ENCODE measurements around the gene SYMPK. TPM values are rescaled to one million over a fixed set of nuclear protein-coding genes. Genes with fewer than 3 reads are reported as not detected.

SYMPK gene
- total and polyA plus RNA-seq, 2 donors from 2014 or later: 61.5 to 77.4 TPM

DNA sequence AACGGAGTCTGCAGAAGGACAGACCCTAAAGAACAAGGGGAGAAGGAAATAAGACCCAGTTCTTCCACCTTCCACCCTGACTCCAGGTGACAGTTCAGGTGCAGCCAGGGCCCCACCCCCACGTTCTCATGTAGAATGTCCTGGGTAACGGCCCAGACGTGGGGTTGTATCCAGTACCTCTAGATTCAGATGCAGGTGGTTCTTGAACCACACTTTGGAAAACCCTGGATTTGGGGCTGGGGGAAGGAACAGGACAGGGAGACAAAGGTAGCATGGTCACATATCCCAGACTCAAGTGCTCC lies 82.8 kb downstream of the SYMPK start:
- DNase-seq (peak in 1 of 5 donors; percentile 64), FAIRE-seq (no peak)
- Histone ChIP-seq H3K4me3 (ENCODE audit: low read length in 3 of 3) (peak overlapping the region in 1 of 3 donors; percentile 8), H3K27me3 (ENCODE audit: control insufficient read depth, insufficient read depth, low read length) (no peaks in the 10 kb centered on the region), H3K9ac (ENCODE audit: low read length in 3 of 3) (peak overlapping the region in 1 of 3 donors; percentile 13), H3K4me1 (ENCODE audit: control insufficient read depth in 2 of 3, insufficient read depth in 2 of 3, low read depth in 1 of 3, low read length in 3 of 3) (peaks cover 0 to 24% (median 0%) of the 10 kb centered on the region in 3 donors), H3K27ac (ENCODE audit: low read depth in 2 of 2, low read length in 2 of 2) (no peak overlapping the region), H3K9me3 (ENCODE audit: control insufficient read depth in 2 of 3, insufficient read depth in 1 of 3, low read length in 3 of 3) (no peaks in the 10 kb centered on the region), H3K36me3 (ENCODE audit: control insufficient read depth in 2 of 3, insufficient read depth in 3 of 3, low read length in 3 of 3) (peaks cover 0 to 5% (median 0%) of the 10 kb centered on the region in 3 donors)
- intact Hi-C loops (cut with DNase I): no loop called here
- TF ChIP-seq, protein P1, sequence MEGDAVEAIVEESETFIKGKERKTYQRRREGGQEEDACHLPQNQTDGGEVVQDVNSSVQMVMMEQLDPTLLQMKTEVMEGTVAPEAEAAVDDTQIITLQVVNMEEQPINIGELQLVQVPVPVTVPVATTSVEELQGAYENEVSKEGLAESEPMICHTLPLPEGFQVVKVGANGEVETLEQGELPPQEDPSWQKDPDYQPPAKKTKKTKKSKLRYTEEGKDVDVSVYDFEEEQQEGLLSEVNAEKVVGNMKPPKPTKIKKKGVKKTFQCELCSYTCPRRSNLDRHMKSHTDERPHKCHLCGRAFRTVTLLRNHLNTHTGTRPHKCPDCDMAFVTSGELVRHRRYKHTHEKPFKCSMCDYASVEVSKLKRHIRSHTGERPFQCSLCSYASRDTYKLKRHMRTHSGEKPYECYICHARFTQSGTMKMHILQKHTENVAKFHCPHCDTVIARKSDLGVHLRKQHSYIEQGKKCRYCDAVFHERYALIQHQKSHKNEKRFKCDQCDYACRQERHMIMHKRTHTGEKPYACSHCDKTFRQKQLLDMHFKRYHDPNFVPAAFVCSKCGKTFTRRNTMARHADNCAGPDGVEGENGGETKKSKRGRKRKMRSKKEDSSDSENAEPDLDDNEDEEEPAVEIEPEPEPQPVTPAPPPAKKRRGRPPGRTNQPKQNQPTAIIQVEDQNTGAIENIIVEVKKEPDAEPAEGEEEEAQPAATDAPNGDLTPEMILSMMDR (IDR thresholded peaks at IDR 0.05; ENCODE audit: borderline replicate concordance, extremely low read depth, insufficient read depth): no peak

DNA sequence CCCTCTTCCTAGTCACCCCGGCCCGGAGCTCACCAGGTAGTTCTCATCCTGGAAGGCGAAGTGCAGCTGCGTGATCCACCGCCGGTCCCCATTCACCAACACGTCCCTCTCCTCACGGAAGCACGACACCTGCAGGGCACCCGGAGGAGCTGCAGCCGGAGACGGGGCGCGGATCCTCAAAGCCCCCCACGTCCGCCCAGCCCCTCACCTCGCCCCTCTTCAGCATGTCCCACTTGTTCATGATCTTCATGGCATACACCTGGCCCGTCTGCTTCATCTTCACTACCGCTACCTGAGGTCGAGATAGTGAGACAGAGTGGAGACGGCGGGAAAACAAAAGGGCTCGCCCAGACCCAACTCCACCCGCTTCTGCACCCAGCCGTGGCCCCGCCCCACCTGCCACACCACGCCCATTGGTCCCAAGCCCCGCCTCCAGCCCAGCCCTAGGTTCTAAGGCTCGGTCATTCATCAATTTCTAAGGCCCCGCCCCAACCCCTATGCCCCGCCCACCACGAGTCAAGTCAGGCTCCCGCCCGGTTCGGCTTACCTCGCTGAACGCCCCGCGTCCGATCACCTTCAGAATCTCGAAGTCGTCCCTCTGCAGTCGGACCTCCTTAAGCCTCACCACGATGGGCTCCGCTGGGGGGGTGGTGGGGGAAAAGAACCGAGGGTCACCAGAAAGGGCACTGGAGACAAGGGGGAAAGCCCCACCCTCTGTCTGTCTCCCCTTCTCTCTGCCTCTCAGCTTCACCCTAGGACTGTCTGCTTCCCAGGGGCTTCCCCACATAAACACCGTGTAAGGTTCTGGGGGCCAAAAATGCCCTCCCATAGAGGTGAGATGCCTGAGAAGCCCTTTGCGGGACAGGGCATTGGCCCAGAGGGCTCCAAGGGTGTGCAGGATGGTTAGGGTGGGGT lies 83.5 kb downstream of the SYMPK start:
- FAIRE-seq (no peak), DNase-seq (peak; percentile 93 to 97 (median 95))
- Histone ChIP-seq H3K9ac (ENCODE audit: low read length in 3 of 3) (peak overlapping the region in 1 of 3 donors; percentile 13), H3K27me3 (ENCODE audit: control insufficient read depth, insufficient read depth, low read length) (no peaks in the 10 kb centered on the region), H3K27ac (ENCODE audit: low read depth in 2 of 2, low read length in 2 of 2) (no peak overlapping the region), H3K9me3 (ENCODE audit: control insufficient read depth in 2 of 3, insufficient read depth in 1 of 3, low read length in 3 of 3) (no peaks in the 10 kb centered on the region), H3K4me1 (ENCODE audit: control insufficient read depth in 2 of 3, insufficient read depth in 2 of 3, low read depth in 1 of 3, low read length in 3 of 3) (peaks cover 0 to 27% (median 0%) of the 10 kb centered on the region in 3 donors), H3K4me3 (ENCODE audit: low read length in 3 of 3) (peak overlapping the region in 2 of 3 donors; percentile 16 to 46), H3K36me3 (ENCODE audit: control insufficient read depth in 2 of 3, insufficient read depth in 3 of 3, low read length in 3 of 3) (peaks cover 0 to 5% (median 0%) of the 10 kb centered on the region in 3 donors)
- intact Hi-C loops (cut with DNase I): no loop called here
- TF ChIP-seq, protein P1 (IDR thresholded peaks at IDR 0.05; ENCODE audit: borderline replicate concordance, extremely low read depth, insufficient read depth): peak; percentile 45

- Histone ChIP-seq H3K27ac (ENCODE audit: low read depth in 2 of 2, low read length in 2 of 2) (no peak overlapping the region), H3K4me1 (ENCODE audit: control insufficient read depth in 2 of 3, insufficient read depth in 2 of 3, low read depth in 1 of 3, low read length in 3 of 3) (peaks cover 0 to 27% (median 2%) of the 10 kb centered on the region in 3 donors), H3K9me3 (ENCODE audit: control insufficient read depth in 2 of 3, insufficient read depth in 1 of 3, low read length in 3 of 3) (no peaks in the 10 kb centered on the region), H3K36me3 (ENCODE audit: control insufficient read depth in 2 of 3, insufficient read depth in 3 of 3, low read length in 3 of 3) (peaks cover 0 to 5% (median 2%) of the 10 kb centered on the region in 3 donors), H3K27me3 (ENCODE audit: control insufficient read depth, insufficient read depth, low read length) (no peaks in the 10 kb centered on the region), H3K9ac (ENCODE audit: low read length in 3 of 3) (no peak overlapping the region), H3K4me3 (ENCODE audit: low read length in 3 of 3) (no peak overlapping the region)
- TF ChIP-seq, protein P1 (IDR thresholded peaks at IDR 0.05; ENCODE audit: borderline replicate concordance, extremely low read depth, insufficient read depth): no peak
- intact Hi-C loops (cut with DNase I): no loop called here
- FAIRE-seq: no peak
- peak in 1 of 5 donors; percentile 62 for DNase-seq
Observed at GRCh38 chr19:45778010-45778661, 84.8 kb downstream of the SYMPK start.
